A673 (cell line): ENCODE results near the gene TBL1X. TPM values are rescaled to one million over a fixed set of nuclear protein-coding genes. Genes with fewer than 3 reads are reported as not detected.

Experiments used
- BruUV-seq: library from RNA; stranded (reverse); fragments of 400-500 nt; replicated peaks from 2 replicates; lab custom pipeline; 2021; lab: Mats Ljungman, UMichigan
- CTCF ChIA-PET: fragments of 300-600 bp; sonication (Branson Sonifier 250); formaldehyde crosslinking; loops from one replicate; lab custom pipeline; 2022; ENCODE audit warnings: antibody characterized with exemption; lab: Charles Lee
- POLR2A ChIA-PET: fragments of 300-600 bp; sonication (Branson Sonifier 250); formaldehyde crosslinking; loops from one replicate; lab custom pipeline; 2022; ENCODE audit warnings: antibody characterized with exemption; ENCODE audit not compliant: low non-redundant PET; lab: Charles Lee
- DNase-seq: peaks from one replicate; pipeline ENCODE4 v3.0.0-alpha.2; 2015; ENCODE audit warnings: low spot score
- H3K27ac ChIP-seq: fragments of 200-600 bp; sonication (generic); 2 replicates; pipeline ENCODE4 v1.5.1; 2016; ENCODE audit warnings: mixed run types, low read depth, mild to moderate bottlenecking, mixed read lengths, antibody characterized with exemption, low read length; ENCODE audit not compliant: poor library complexity, severe bottlenecking
- H3K27me3 ChIP-seq: fragments of 200-600 bp; sonication (generic); replicated peaks from 2 replicates; pipeline ENCODE4 v1.6.1; 2017; ENCODE audit warnings: mixed run types, low read depth, mild to moderate bottlenecking, mixed read lengths, antibody characterized with exemption, low read length; ENCODE audit not compliant: insufficient read depth, poor library complexity
- H3K36me3 ChIP-seq: fragments of 200-600 bp; sonication (generic); 2 replicates; pipeline ENCODE4 v1.6.1; 2016; ENCODE audit warnings: mixed run types, mild to moderate bottlenecking, mixed read lengths, antibody characterized with exemption, low read length; ENCODE audit not compliant: insufficient read depth, poor library complexity, severe bottlenecking
- H3K4me1 ChIP-seq: fragments of 200-600 bp; sonication (generic); 2 replicates; pipeline ENCODE4 v1.6.1; 2017; ENCODE audit warnings: mixed run types, mild to moderate bottlenecking, mixed read lengths, antibody characterized with exemption, low read length; ENCODE audit not compliant: insufficient read depth, poor library complexity, severe bottlenecking
- H3K4me3 ChIP-seq: fragments of 200-600 bp; sonication (generic); 2 replicates; pipeline ENCODE4 v1.5.1; 2016; ENCODE audit warnings: low read depth, mixed run types, mild to moderate bottlenecking, mixed read lengths, low read length; ENCODE audit not compliant: poor library complexity, severe bottlenecking
- H3K9me3 ChIP-seq: fragments of 200-600 bp; sonication (generic); 2 replicates; pipeline ENCODE4 v1.6.1; 2016; ENCODE audit warnings: mixed run types, low read depth, mild to moderate bottlenecking, mixed read lengths, antibody characterized with exemption, low read length; ENCODE audit not compliant: poor library complexity, severe bottlenecking
- EZH2 ChIP-seq: fragments of 200-600 bp; sonication (generic); IDR thresholded peaks from 2 replicates; pipeline ENCODE4 v1.6.1; 2017; ENCODE audit warnings: borderline replicate concordance, low read depth, mild to moderate bottlenecking, mixed read lengths, antibody characterized with exemption, low read length; ENCODE audit not compliant: poor library complexity, severe bottlenecking
- intact Hi-C: fragments of 100-400 bp; cut with micrococcal nuclease; formaldehyde crosslinking; loops from one replicate; pipeline ENCODE4 v1.10.0; 2022; ENCODE audit not compliant: unreplicated experiment
- total RNA-seq: library from RNA; stranded (reverse); gene quantifications from 2 replicates; pipeline ENCODE4 v1.2.3, GENCODE V29; 2021
- TF ChIP-seq, protein P1 (sequence below): fragments of 300-800, 200-600 bp; sonication (generic); conservative IDR thresholded peaks from 2 replicates; pipeline ENCODE4 v1.5.1; 2017; ENCODE audit warnings: low read depth, mild to moderate bottlenecking, antibody characterized with exemption, low read length, moderate library complexity, mixed read lengths

The TBL1X gene
- total RNA-seq, 1 experiment from 2014 or later, result 26.9 TPM

DNA sequence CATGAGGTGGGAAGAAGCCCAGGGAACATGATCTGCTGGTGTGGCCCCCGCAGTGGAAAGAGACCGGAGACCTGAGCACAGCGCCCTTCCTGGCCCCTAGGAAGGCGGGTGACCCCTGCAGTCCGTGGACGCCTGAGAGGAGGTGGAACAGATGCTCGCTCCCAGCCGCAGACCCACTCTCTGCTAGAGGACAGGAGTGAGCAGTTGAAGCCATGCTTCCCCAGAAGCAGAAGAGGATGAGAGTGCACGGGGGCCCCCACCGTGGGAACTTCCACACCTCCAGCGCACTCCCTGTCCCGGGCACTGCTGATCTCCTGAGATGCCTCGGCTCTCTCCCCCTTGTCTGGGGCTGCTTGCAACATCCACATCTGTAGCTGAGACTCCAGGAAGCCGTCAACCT lies 238.5 kb downstream of the TBL1X start:
- no peak for DNase-seq
- intact Hi-C loops, result loop anchor here (10.0 kb wide), 1 partner anchor 359 kb away; no protein-coding TSS in a partner anchor
- no TSS peak for BruUV-seq
- Histone ChIP-seq H3K4me1 (no peaks in the 10 kb centered on the region), H3K9me3 (no peaks in the 10 kb centered on the region), H3K36me3 (no peaks in the 10 kb centered on the region), H3K27ac (no peak overlapping the region), H3K27me3 (no peaks in the 10 kb centered on the region), H3K4me3 (no peak overlapping the region)
- POLR2A ChIA-PET, result no interaction called here
- CTCF ChIA-PET, result no interaction called here
- TF ChIP-seq EZH2, result no peak
- TF ChIP-seq, protein P1, sequence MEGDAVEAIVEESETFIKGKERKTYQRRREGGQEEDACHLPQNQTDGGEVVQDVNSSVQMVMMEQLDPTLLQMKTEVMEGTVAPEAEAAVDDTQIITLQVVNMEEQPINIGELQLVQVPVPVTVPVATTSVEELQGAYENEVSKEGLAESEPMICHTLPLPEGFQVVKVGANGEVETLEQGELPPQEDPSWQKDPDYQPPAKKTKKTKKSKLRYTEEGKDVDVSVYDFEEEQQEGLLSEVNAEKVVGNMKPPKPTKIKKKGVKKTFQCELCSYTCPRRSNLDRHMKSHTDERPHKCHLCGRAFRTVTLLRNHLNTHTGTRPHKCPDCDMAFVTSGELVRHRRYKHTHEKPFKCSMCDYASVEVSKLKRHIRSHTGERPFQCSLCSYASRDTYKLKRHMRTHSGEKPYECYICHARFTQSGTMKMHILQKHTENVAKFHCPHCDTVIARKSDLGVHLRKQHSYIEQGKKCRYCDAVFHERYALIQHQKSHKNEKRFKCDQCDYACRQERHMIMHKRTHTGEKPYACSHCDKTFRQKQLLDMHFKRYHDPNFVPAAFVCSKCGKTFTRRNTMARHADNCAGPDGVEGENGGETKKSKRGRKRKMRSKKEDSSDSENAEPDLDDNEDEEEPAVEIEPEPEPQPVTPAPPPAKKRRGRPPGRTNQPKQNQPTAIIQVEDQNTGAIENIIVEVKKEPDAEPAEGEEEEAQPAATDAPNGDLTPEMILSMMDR, result no peak

DNA sequence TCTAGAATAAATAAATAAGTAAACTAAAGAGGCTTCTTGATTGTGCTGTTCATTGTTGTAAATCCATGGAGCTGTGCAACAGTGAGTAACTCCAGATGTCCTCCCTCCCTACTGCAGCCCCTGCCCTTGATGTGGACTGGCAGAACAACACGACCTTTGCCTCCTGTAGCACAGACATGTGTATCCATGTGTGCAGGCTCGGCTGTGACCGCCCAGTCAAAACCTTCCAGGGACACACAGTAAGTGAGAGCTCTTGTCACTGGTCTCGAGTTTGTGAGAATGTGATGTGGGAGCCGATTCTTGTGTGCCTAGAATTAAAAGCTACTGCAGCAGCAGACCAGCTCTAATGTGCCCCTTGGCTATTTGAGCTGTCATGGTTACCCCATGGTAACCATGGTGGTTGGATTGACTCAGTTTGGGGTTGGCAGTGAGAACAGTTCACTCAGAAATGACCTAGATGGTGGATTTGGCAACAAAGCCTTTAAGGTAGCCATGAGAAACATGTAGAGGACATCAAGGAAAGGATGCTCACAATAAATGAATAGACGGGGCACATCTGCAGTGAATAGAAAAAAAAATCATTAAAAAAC lies 240.1 kb downstream of the TBL1X start:
- CTCF ChIA-PET, result no interaction called here
- no peaks in the 10 kb centered on the region for H3K27me3 ChIP-seq
- H3K9me3 ChIP-seq, result no peaks in the 10 kb centered on the region
- no peak for TF ChIP-seq EZH2
- TF ChIP-seq, protein P1, result no peak
- intact Hi-C loops, result loop anchor here (5.0 to 10.0 kb wide), 2 partner anchors 243 to 360 kb away; no protein-coding TSS in a partner anchor
- H3K4me1 ChIP-seq, result no peaks in the 10 kb centered on the region
- DNase-seq, result no peak
- POLR2A ChIA-PET, result no interaction called here
- H3K36me3 ChIP-seq, result peaks cover 6% of the 10 kb centered on the region
- BruUV-seq, result no TSS peak
- H3K4me3 ChIP-seq, result no peak overlapping the region
- no peak overlapping the region for H3K27ac ChIP-seq

DNA sequence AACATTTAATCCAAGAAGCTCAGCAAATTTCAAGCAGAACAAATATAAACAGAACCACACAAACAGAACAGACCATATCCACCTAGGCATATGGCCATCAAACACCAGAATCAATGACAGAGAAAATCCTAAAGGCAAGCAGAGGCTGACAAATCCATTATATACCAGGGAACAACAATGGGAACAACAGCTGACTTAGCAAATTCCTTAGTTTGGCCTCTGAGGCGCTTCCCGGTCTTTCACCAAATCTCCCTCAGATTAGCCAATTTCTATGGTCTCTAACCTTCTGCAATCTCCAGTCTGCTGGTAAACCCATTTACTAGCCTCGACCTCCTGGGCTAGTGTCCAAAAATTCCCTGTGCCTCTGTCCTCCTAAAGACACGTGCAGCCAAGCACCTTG lies 241.6 kb downstream of the TBL1X start:
- H3K27ac ChIP-seq, result no peak overlapping the region
- CTCF ChIA-PET, result no interaction called here
- peaks cover 6% of the 10 kb centered on the region for H3K36me3 ChIP-seq
- H3K9me3 ChIP-seq, result no peaks in the 10 kb centered on the region
- POLR2A ChIA-PET, result no interaction called here
- H3K4me3 ChIP-seq, result no peak overlapping the region
- no peaks in the 10 kb centered on the region for H3K27me3 ChIP-seq
- DNase-seq, result no peak
- intact Hi-C loops, result loop anchor here (5.0 to 10.0 kb wide), 2 partner anchors 244 to 362 kb away; no protein-coding TSS in a partner anchor
- TF ChIP-seq, protein P1, result no peak
- no peak for TF ChIP-seq EZH2
- H3K4me1 ChIP-seq, result no peaks in the 10 kb centered on the region
- no TSS peak for BruUV-seq
